HL-60 (cell line): ENCODE data around the gene CST4.

ENCODE experiments used
- DNase-seq, 2 experiments: peaks; one replicate each; pipeline ENCODE4 v3.0.0-alpha.2; 2010 to 2020; ENCODE audit warnings: low read depth in 1 of 2, low spot score in 1 of 2
- H3K27ac ChIP-seq: fragments of 250-450 bp; sonication (Bioruptor Pico); replicated peaks from 2 replicates; pipeline ENCODE4 v1.5.1; 2020; ENCODE audit warnings: mild to moderate bottlenecking, moderate library complexity
- H3K27me3 ChIP-seq: fragments of 250-450 bp; sonication (Bioruptor Pico); 2 replicates; pipeline ENCODE4 v1.5.1; 2021; ENCODE audit warnings: mild to moderate bottlenecking, moderate library complexity; ENCODE audit not compliant: insufficient read depth, poor library complexity, severe bottlenecking
- H3K4me3 ChIP-seq: replicated peaks from 2 replicates; pipeline ENCODE4 v1.5.1; 2011; ENCODE audit warnings: mild to moderate bottlenecking, control low read depth, low read length; ENCODE audit not compliant: insufficient read depth
- CTCF ChIP-seq: IDR thresholded peaks from one replicate; pipeline ENCODE4 v1.5.1; 2011; ENCODE audit warnings: low read length, control low read depth, inconsistent platforms; ENCODE audit not compliant: insufficient read depth
- GABPA ChIP-seq: IDR thresholded peaks from 2 replicates; pipeline ENCODE4 v1.6.1; 2012; ENCODE audit warnings: low read depth
- POLR2AphosphoS5 ChIP-seq: IDR thresholded peaks from 2 replicates; pipeline ENCODE4 v1.6.1; 2012; ENCODE audit warnings: low read depth
- SPI1 ChIP-seq: IDR thresholded peaks from 2 replicates; pipeline ENCODE4 v1.6.1; 2012; ENCODE audit warnings: low read depth, mild to moderate bottlenecking, borderline replicate concordance
- TF ChIP-seq, protein P1 (sequence below): IDR thresholded peaks from 2 replicates; pipeline ENCODE4 v1.6.1; 2012; ENCODE audit warnings: low read depth; ENCODE audit not compliant: insufficient replicate concordance

The CST4 gene

DNA sequence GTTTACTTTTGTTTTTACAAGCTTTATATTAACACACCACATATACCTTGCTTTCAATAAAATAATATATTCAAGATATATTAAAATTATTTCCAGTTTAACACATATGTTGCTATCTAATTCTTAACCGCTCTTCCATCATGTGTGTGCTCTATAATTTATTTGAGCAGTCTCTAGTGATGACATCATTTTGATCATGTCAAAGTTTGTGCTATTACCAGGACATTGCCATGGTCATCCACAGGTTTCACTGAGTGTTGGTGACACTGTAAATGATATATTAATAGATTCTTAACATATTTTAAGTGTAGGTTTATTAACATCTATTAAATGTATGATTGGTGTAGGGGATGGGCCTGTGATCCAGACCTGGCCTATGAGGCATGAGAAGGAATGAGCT lies 17.1 kb upstream of the CST4 start:
- TF ChIP-seq CTCF = no peak
- TF ChIP-seq GABPA = no peak
- no peak for TF ChIP-seq SPI1
- TF ChIP-seq, protein P1, sequence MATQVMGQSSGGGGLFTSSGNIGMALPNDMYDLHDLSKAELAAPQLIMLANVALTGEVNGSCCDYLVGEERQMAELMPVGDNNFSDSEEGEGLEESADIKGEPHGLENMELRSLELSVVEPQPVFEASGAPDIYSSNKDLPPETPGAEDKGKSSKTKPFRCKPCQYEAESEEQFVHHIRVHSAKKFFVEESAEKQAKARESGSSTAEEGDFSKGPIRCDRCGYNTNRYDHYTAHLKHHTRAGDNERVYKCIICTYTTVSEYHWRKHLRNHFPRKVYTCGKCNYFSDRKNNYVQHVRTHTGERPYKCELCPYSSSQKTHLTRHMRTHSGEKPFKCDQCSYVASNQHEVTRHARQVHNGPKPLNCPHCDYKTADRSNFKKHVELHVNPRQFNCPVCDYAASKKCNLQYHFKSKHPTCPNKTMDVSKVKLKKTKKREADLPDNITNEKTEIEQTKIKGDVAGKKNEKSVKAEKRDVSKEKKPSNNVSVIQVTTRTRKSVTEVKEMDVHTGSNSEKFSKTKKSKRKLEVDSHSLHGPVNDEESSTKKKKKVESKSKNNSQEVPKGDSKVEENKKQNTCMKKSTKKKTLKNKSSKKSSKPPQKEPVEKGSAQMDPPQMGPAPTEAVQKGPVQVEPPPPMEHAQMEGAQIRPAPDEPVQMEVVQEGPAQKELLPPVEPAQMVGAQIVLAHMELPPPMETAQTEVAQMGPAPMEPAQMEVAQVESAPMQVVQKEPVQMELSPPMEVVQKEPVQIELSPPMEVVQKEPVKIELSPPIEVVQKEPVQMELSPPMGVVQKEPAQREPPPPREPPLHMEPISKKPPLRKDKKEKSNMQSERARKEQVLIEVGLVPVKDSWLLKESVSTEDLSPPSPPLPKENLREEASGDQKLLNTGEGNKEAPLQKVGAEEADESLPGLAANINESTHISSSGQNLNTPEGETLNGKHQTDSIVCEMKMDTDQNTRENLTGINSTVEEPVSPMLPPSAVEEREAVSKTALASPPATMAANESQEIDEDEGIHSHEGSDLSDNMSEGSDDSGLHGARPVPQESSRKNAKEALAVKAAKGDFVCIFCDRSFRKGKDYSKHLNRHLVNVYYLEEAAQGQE = no peak
- TF ChIP-seq POLR2AphosphoS5 = no peak
- Histone ChIP-seq H3K27me3 (no peaks in the 10 kb centered on the region), H3K4me3 (no peak overlapping the region), H3K27ac (no peak overlapping the region)
- no peak for DNase-seq

- no peak for TF ChIP-seq CTCF
- TF ChIP-seq POLR2AphosphoS5 = no peak
- no peak for TF ChIP-seq SPI1
- TF ChIP-seq, protein P1 = no peak
- TF ChIP-seq GABPA = no peak
- no peak for DNase-seq
- Histone ChIP-seq H3K27ac (no peak overlapping the region), H3K4me3 (no peak overlapping the region), H3K27me3 (no peaks in the 10 kb centered on the region)
Measured at GRCh38 chr20:23702021-23702420, 13.2 kb upstream of the CST4 start.

- no peaks in the 10 kb centered on the region for H3K27me3 ChIP-seq
- no peak overlapping the region for H3K27ac ChIP-seq
- no peak for TF ChIP-seq CTCF
- H3K4me3 ChIP-seq = no peak overlapping the region
- no peak for DNase-seq
Measured at GRCh38 chr20:23700931-23701330, 12.1 kb upstream of the CST4 start.

GRCh38 chr20:23697947-23698346 lies 9.1 kb upstream of the CST4 start:
- H3K4me3 ChIP-seq = no peak overlapping the region

More at GRCh38 chr20:23697947-23698346, 9.1 kb upstream of the CST4 start:
- TF ChIP-seq CTCF = no peak
- no peak for TF ChIP-seq GABPA
- no peak for TF ChIP-seq POLR2AphosphoS5
- TF ChIP-seq SPI1 = no peak
- TF ChIP-seq, protein P1 = no peak
- H3K27ac ChIP-seq = no peak overlapping the region
- H3K27me3 ChIP-seq = no peaks in the 10 kb centered on the region
- no peak for DNase-seq
